Neural cell (in vitro differentiated cells): ENCODE data around the gene PPP4R3C.
"Not testable (repeated sequence)": the region's sequence is repeated elsewhere in the genome, so short reads cannot be mapped to it uniquely, and the experiment has no call there.

Source experiments
- CTCF ChIP-seq: fragments of 450-650 bp; IDR thresholded peaks from 2 replicates; pipeline ENCODE4 v1.5.1; 2014; ENCODE audit warnings: antibody characterized with exemption, mild to moderate bottlenecking, moderate library complexity; ENCODE audit not compliant: poor library complexity, severe bottlenecking
- EP300 ChIP-seq: fragments of 450-650 bp; conservative IDR thresholded peaks from 2 replicates; pipeline ENCODE4 v1.6.1; 2014; ENCODE audit warnings: antibody characterized with exemption, mild to moderate bottlenecking, moderate library complexity; ENCODE audit not compliant: poor library complexity, severe bottlenecking
- EZH2 ChIP-seq: fragments of 200-600, 300-800 bp; shearing (Covaris generic), sonication (generic); IDR thresholded peaks from 2 replicates; pipeline ENCODE4 v1.6.1; 2014; ENCODE audit warnings: antibody characterized with exemption, low read length, borderline replicate concordance, mild to moderate bottlenecking; ENCODE audit not compliant: insufficient read depth, poor library complexity, severe bottlenecking
- MXI1 ChIP-seq: fragments of 450-650 bp; conservative IDR thresholded peaks from 2 replicates; pipeline ENCODE4 v1.6.1; 2014; ENCODE audit warnings: antibody characterized with exemption, mild to moderate bottlenecking; ENCODE audit not compliant: poor library complexity, severe bottlenecking
- POLR2AphosphoS5 ChIP-seq: IDR thresholded peaks from 2 replicates; pipeline ENCODE4 v1.6.1; 2012

GRCh38 chrX:27458544-27458943 lies 4.6 kb downstream of the PPP4R3C start:
- TF ChIP-seq CTCF, EP300, POLR2AphosphoS5, MXI1, EZH2: not testable (repeated sequence)
